HEK293T (cell line): ENCODE results near the gene KIF25.

Experiments
- CTCF ChIA-PET: fragments of 350-600 bp; formaldehyde crosslinking; extraction: SDS; loops from one replicate; lab custom pipeline; 2021; ENCODE audit warnings: antibody characterized with exemption, inconsistent platforms; lab: Yijun Ruan, JAX
- POLR2A ChIA-PET: fragments of 350-600 bp; formaldehyde crosslinking; extraction: SDS; loops from one replicate; lab custom pipeline; 2020; ENCODE audit warnings: antibody characterized with exemption, inconsistent platforms; lab: Yijun Ruan, JAX
- DNase-seq: peaks from one replicate; pipeline ENCODE4 v3.0.0; 2012; ENCODE audit warnings: mixed read lengths; ENCODE audit errors: extremely low spot score
- ARNT ChIP-seq: fragments of 450-650 bp; IDR thresholded peaks from 2 replicates; pipeline ENCODE4 v1.6.1; 2017; ENCODE audit warnings: mild to moderate bottlenecking
- BHLHE40 ChIP-seq: fragments of 450-650 bp; IDR thresholded peaks from 2 replicates; pipeline ENCODE4 v1.6.1; 2016; ENCODE audit warnings: mild to moderate bottlenecking, moderate library complexity, borderline replicate concordance
- CTBP1 ChIP-seq: fragments of 450-650 bp; IDR thresholded peaks from 2 replicates; pipeline ENCODE4 v1.6.1; 2016; ENCODE audit warnings: borderline replicate concordance
- ELF4 ChIP-seq: fragments of 450-650 bp; IDR thresholded peaks from 2 replicates; pipeline ENCODE4 v1.6.1; 2017; ENCODE audit warnings: antibody characterized with exemption
- FOXA1 ChIP-seq: fragments of 450-650 bp; IDR thresholded peaks from 2 replicates; pipeline ENCODE4 v1.6.1; 2016; ENCODE audit warnings: mild to moderate bottlenecking
- FOXK2 ChIP-seq: fragments of 450-650 bp; IDR thresholded peaks from 2 replicates; pipeline ENCODE4 v1.6.1; 2016; ENCODE audit warnings: mild to moderate bottlenecking
- FOXM1 ChIP-seq: fragments of 450-650 bp; IDR thresholded peaks from 2 replicates; pipeline ENCODE4 v1.6.1; 2017; ENCODE audit warnings: mild to moderate bottlenecking, borderline replicate concordance
- HDGF ChIP-seq: fragments of 450-650 bp; IDR thresholded peaks from 2 replicates; pipeline ENCODE4 v1.6.1; 2017; ENCODE audit warnings: antibody characterized with exemption, borderline replicate concordance
- L3MBTL2 ChIP-seq: fragments of 450-650 bp; conservative IDR thresholded peaks from 2 replicates; pipeline ENCODE4 v1.6.1; 2016; ENCODE audit warnings: mild to moderate bottlenecking
- LEF1 ChIP-seq: fragments of 450-650 bp; IDR thresholded peaks from 2 replicates; pipeline ENCODE4 v1.6.1; 2017; ENCODE audit warnings: mild to moderate bottlenecking, borderline replicate concordance
- NFRKB ChIP-seq: fragments of 450-650 bp; IDR thresholded peaks from 2 replicates; pipeline ENCODE4 v1.6.1; 2016; ENCODE audit warnings: mild to moderate bottlenecking, moderate library complexity
- PKNOX1 ChIP-seq: fragments of 450-650 bp; IDR thresholded peaks from 2 replicates; pipeline ENCODE4 v1.6.1; 2016
- SP1 ChIP-seq: fragments of 450-650 bp; IDR thresholded peaks from 2 replicates; pipeline ENCODE4 v1.6.1; 2017
- SUZ12 ChIP-seq: fragments of 450-650 bp; IDR thresholded peaks from 2 replicates; pipeline ENCODE4 v1.6.1; 2016; ENCODE audit warnings: mild to moderate bottlenecking
- TARDBP ChIP-seq: fragments of 450-650 bp; IDR thresholded peaks from 2 replicates; pipeline ENCODE4 v1.6.1; 2016
- ZNF384 ChIP-seq: fragments of 450-650 bp; IDR thresholded peaks from 2 replicates; pipeline ENCODE4 v1.6.1; 2016

KIF25 gene

GRCh38 chr6:168004023-168004422, 6.6 kb downstream of the KIF25 start:
- no peak for DNase-seq
- ChIA-PET CTCF (no interaction called here), POLR2A (no interaction called here)
- TF ChIP-seq SP1 = no peak
- no peak for TF ChIP-seq ELF4
- TF ChIP-seq ARNT = no peak
- TF ChIP-seq PKNOX1 = no peak
- TF ChIP-seq FOXM1 = no peak
- TF ChIP-seq TARDBP = no peak
- no peak for TF ChIP-seq NFRKB
- no peak for TF ChIP-seq LEF1
- TF ChIP-seq SUZ12 = no peak
- no peak for TF ChIP-seq FOXK2
- no peak for TF ChIP-seq CTBP1
- no peak for TF ChIP-seq BHLHE40

GRCh38 chr6:168004945-168005344, 7.5 kb downstream of the KIF25 start:
- TF ChIP-seq HDGF = no peak
- no peak for TF ChIP-seq ZNF384
- TF ChIP-seq L3MBTL2 = no peak
- no peak for TF ChIP-seq FOXA1
- TF ChIP-seq FOXK2 = no peak
- TF ChIP-seq CTBP1 = no peak
- no peak for TF ChIP-seq TARDBP
- no peak for TF ChIP-seq SUZ12
- TF ChIP-seq LEF1 = no peak
- TF ChIP-seq NFRKB = no peak
- TF ChIP-seq SP1 = no peak
- no peak for TF ChIP-seq ARNT
- TF ChIP-seq PKNOX1 = no peak
- no peak for TF ChIP-seq FOXM1
- TF ChIP-seq BHLHE40 = no peak
- TF ChIP-seq ELF4 = no peak
- DNase-seq = no peak
- ChIA-PET POLR2A (no interaction called here), CTCF (no interaction called here)

GRCh38 chr6:168005796-168006195, 8.3 kb downstream of the KIF25 start:
- DNase-seq = no peak
- POLR2A ChIA-PET = no interaction called here
- CTCF ChIA-PET = no interaction called here
- TF ChIP-seq L3MBTL2 (no peak), SP1 (no peak), NFRKB (no peak), PKNOX1 (no peak), FOXA1 (no peak), SUZ12 (no peak), FOXM1 (no peak), ARNT (no peak), HDGF (no peak), LEF1 (no peak), CTBP1 (no peak), TARDBP (no peak), BHLHE40 (no peak), FOXK2 (no peak), ZNF384 (no peak), ELF4 (no peak)

GRCh38 chr6:168007592-168008338, 10.3 kb downstream of the KIF25 start:
- no peak for TF ChIP-seq ZNF384
- TF ChIP-seq NFRKB = no peak
- no peak for TF ChIP-seq TARDBP
- TF ChIP-seq BHLHE40 = no peak
- TF ChIP-seq FOXK2 = no peak
- TF ChIP-seq FOXA1 = no peak
- no peak for TF ChIP-seq PKNOX1
- TF ChIP-seq ELF4 = no peak
- no peak for TF ChIP-seq SUZ12
- no peak for TF ChIP-seq HDGF
- TF ChIP-seq LEF1 = no peak
- no peak for TF ChIP-seq FOXM1
- no peak for TF ChIP-seq CTBP1
- no peak for TF ChIP-seq ARNT
- no peak for TF ChIP-seq SP1
- TF ChIP-seq L3MBTL2 = no peak
- POLR2A ChIA-PET = no interaction called here
- CTCF ChIA-PET = no interaction called here
- no peak for DNase-seq

GRCh38 chr6:168009331-168009730, 11.9 kb downstream of the KIF25 start:
- no peak for TF ChIP-seq CTBP1
- DNase-seq = no peak
- POLR2A ChIA-PET = no interaction called here
- CTCF ChIA-PET = no interaction called here
